NT2/D1 (cell line): ENCODE data around the gene ZNF660.
"Not testable (repeated sequence)": the region's sequence is repeated elsewhere in the genome, so short reads cannot be mapped to it uniquely, and the experiment has no call there.

Experiments used
- SUZ12 ChIP-seq: IDR thresholded peaks from 2 replicates; pipeline ENCODE4 v1.6.1; 2011; ENCODE audit not compliant: insufficient read length, insufficient read depth; ENCODE audit errors: extremely low read depth
- YY1 ChIP-seq: IDR thresholded peaks from 2 replicates; pipeline ENCODE4 v1.6.1; 2011; ENCODE audit not compliant: insufficient read length, insufficient read depth

GRCh38 chr3:44577354-44577952, 7.3 kb upstream of the ZNF660 start:
- not testable (repeated sequence) for TF ChIP-seq YY1, SUZ12
